ENCODE results near the gene PROX2.

PROX2 gene

DNA sequence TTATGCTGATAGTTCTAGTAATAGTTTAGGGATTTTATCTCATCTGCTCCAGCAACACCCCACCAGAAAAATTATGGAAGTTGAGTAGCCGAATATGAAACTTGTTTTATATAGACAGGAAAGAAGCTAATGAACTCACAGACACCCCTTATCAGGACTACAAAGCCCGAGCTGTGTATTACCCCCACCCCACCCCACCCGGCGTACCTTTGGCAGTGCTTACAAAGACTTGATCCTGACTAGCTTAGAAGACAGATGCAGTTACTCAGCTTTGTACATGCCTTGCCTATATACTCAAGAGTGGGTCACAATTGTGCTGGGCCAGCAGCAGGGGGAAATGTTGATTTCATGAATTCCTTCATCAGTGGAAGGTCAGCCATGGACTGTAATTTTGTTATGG lies 22.4 kb downstream of the PROX2 start:
- DNase-seq (ENCODE audit: low read depth in 2 of 2) = no peak
- TF ChIP-seq, protein P1, sequence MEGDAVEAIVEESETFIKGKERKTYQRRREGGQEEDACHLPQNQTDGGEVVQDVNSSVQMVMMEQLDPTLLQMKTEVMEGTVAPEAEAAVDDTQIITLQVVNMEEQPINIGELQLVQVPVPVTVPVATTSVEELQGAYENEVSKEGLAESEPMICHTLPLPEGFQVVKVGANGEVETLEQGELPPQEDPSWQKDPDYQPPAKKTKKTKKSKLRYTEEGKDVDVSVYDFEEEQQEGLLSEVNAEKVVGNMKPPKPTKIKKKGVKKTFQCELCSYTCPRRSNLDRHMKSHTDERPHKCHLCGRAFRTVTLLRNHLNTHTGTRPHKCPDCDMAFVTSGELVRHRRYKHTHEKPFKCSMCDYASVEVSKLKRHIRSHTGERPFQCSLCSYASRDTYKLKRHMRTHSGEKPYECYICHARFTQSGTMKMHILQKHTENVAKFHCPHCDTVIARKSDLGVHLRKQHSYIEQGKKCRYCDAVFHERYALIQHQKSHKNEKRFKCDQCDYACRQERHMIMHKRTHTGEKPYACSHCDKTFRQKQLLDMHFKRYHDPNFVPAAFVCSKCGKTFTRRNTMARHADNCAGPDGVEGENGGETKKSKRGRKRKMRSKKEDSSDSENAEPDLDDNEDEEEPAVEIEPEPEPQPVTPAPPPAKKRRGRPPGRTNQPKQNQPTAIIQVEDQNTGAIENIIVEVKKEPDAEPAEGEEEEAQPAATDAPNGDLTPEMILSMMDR (IDR thresholded peaks at IDR 0.05; ENCODE audit: low read depth, low read length) = no peak
- no peak overlapping the region for H3K4me3 ChIP-seq (replicated peaks in 1 of 2; ENCODE audit: low read depth in 2 of 2, low read length in 2 of 2)

DNA sequence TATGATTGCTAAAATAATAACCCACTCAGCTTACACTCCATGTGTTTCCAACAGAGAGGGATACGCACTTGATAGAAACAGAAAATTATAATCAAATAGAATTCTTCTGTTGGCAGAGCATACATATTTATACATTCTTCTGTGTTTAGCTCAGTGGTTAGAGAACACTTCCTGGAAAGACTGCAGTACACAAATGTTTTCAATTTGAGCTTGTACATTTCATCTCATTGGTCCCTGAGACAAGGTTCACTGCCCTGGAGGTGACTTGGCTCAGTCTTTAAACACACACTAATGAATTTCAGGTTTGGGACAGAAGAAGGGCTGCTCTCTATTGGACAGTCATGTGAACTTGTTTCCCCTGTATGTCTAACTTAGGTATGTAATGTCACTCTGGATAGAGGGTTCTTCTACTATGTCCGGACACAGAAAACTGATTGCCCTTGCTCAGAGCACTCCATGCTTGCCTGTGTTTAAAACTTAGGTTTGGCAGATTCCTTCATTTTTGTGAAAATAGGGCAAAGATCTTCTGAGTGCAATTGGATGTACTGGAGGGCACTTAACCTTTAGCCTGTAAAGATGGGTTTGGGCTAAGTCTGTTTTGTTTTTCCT lies 22.9 kb downstream of the PROX2 start:
- DNase-seq (ENCODE audit: low read depth in 2 of 2) = peak; percentile 57 to 67
- no peak overlapping the region for H3K4me3 ChIP-seq (replicated peaks in 1 of 2; ENCODE audit: low read depth in 2 of 2, low read length in 2 of 2)
- TF ChIP-seq, protein P1 (IDR thresholded peaks at IDR 0.05; ENCODE audit: low read depth, low read length) = no peak

DNA sequence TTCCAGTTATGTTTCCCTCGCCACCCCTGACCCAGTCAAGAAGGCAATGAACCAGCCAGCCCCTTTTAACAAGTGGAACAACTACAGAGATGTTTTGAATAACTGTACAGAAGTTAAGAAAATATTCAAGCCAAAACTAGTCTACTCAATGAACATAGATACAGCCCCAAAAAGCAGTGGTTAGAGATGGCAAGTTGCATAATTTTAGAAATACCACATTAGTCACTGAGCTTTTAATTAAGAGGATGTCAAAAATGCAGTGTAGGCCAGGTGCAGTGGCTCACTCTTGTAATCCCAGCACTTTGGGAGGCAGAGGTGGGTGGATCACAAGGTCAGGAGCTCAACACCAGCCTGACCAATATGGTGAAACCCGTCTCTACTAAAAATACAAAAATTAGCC lies 27.2 kb downstream of the PROX2 start:
- no peak overlapping the region for H3K4me3 ChIP-seq (replicated peaks in 1 of 2; ENCODE audit: low read depth in 2 of 2, low read length in 2 of 2)
- TF ChIP-seq, protein P1 (IDR thresholded peaks at IDR 0.05; ENCODE audit: low read depth, low read length) = no peak
- peak in 1 of 2 donors; percentile 32 for DNase-seq (ENCODE audit: low read depth in 2 of 2)

DNA sequence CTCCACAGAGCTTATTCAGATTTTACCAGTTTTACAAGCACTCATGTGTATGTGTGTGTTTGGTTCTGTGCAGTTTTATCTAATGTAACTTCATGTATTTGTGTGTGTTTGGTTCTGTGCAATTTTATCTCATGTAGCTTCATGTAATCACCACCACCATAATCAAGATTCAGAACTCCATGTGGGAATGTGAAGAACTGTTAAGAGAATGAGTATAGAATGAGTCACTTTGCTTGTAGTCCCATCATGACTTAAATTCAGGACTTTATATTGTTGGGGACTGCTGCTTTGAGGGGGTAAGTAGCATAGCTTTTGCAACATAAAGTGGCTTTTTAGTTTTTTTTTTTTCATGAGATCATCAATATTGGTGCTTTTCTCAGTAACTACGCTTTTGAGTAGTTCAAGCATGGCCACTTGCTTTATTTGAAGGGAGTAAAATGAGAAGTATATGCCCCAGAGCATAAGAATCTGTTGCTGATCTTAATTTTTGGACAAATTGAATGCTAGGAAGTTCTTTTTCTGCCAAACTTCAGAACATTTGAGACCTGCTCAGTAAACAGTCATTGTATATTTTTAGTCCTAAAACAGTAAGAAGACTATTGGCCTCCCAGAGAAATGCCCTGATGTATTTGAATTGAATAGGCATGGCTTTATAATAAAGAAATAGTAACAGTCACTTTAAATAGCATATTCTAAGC lies 28.8 kb downstream of the PROX2 start:
- TF ChIP-seq, protein P1 (IDR thresholded peaks at IDR 0.05; ENCODE audit: low read depth, low read length) = no peak
- no peak overlapping the region for H3K4me3 ChIP-seq (replicated peaks in 1 of 2; ENCODE audit: low read depth in 2 of 2, low read length in 2 of 2)
- DNase-seq (ENCODE audit: low read depth in 2 of 2) = peak; percentile 26 to 66

DNA sequence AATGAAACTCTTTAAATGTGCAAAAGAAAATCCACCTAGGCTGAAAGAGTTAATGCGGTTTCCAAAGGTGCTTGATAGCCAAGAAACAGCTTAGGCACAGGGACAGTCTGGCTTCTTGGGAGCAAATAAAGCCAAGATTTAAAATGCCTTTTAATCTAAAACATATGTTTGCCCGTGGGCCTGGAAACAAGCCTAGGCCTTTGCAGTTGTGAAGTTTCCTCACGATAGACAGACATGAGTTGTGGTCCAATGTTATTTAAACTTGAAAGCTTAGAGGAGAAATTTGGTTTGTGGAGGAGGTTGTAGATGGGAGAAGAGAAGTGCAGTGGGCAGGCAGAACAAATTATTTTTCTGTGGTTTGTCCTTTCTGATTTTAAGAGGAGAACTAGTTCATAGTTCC lies 29.8 kb downstream of the PROX2 start:
- H3K4me3 ChIP-seq (replicated peaks in 1 of 2; ENCODE audit: low read depth in 2 of 2, low read length in 2 of 2) = no peak overlapping the region
- peak; percentile 20 to 64 for DNase-seq (ENCODE audit: low read depth in 2 of 2)
- TF ChIP-seq, protein P1 (IDR thresholded peaks at IDR 0.05; ENCODE audit: low read depth, low read length) = no peak

DNA sequence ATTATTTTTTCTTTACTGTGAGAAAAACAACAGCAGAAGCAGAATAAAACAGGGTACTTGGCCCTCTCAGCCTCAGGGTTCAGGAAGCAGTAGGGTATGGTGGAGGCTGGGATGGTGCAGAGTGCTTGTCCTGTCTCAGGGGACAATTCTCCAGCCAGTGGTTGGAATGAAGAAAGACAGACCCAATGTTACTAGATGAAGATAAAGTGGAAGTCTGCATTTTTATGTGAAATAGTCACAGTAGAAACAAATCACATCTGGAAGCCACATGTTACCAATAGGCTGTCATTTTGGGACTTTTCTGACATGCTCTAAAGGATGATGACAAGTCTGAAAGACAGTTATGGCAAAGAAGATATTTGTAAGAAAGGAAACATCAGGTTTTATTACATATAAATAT lies 32.3 kb downstream of the PROX2 start:
- DNase-seq (ENCODE audit: low read depth in 2 of 2) = peak; percentile 68 to 78
- TF ChIP-seq, protein P1 (IDR thresholded peaks at IDR 0.05; ENCODE audit: low read depth, low read length) = peak; percentile 27
- H3K4me3 ChIP-seq (replicated peaks in 1 of 2; ENCODE audit: low read depth in 2 of 2, low read length in 2 of 2) = no peak overlapping the region
